HG03342 (cell line): Measurements from ENCODE around the gene NT5C2.
"Not testable (repeated sequence)": the region's sequence is repeated elsewhere in the genome, so short reads cannot be mapped to it uniquely, and the experiment has no call there.

Source experiments
- ATAC-seq: cut with Tn5 transposase; IDR thresholded peaks from one replicate; pipeline ENCODE4 v1.9.1; 2021; ENCODE audit warnings: mild to moderate bottlenecking, moderate library complexity; ENCODE audit not compliant: unreplicated experiment

NT5C2 gene

DNA sequence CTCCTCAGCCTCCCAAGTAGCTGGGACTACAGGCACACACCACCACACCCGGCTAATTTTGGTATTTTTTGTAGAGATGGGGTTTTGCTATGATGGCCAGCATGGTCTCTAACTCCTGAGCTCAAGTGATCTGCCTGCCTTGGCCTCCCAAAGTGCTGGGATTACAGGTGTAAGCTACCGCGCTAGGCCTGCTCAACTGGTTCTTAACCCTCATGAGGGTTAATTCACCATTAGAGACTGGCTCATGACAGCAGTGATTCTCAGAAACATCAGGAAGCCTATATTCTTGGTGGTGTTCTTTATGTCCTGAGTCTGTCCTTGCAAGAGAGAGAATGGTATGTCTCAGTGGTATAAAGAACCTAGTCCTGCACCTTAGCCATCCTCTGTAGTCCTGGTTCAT is 10.4 kb upstream of the NT5C2 start:
- ATAC-seq, result no peak

DNA sequence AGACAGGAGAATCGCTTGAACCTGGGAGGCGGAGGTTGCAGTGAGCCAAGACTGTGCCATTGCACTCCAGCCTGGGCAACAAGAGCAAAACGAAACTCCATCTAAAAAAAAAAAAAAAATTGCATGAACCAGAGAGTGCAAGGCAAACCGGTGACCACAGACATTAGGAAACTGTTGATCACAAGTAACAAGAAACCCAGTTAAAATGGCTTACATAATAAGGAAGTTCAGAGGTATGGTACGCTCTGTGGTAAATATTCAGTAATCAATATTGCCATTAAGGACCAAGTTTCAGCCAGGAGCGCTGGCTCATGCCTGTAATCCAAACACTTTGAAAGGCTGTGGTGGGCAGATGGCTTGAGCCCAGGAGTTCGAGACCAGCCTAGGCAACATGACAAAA is 9.2 kb upstream of the NT5C2 start:
- ATAC-seq, result no peak

DNA sequence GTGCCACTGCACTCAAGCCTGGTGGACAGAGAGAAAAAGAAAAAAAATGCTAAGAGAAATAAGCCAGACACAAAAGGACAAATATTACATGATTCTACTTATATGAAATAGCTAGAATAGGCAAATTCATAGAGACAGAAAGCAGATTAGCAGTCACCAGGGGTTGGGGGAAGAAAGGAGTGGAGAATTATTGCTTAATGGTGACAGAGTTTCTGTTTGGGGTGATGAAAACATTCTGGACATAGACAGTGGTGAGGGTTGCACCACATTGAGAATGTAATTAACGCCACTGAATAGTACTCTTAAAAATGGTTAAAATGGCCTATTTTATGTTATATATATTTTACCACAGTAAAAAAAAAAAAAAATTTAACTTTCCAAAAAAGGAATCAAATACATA is 6.4 kb upstream of the NT5C2 start:
- ATAC-seq, result no peak

DNA sequence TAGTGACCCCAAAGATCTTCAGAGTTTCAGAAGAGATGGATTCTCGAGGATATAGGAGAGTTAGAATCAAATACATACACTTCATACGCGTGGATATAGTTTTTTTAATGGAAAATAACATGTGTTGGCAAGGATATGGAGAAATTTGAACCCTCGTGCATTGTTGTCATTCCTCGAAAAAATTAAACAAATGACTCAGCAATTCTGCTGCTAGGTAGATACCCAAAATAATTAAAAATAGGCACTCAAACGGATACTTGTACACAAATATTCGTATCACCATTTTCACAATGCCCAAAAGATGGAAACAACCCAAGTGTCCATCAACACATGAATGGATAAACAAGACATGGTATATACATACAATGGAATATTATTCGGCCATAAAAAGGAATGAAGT is 5.6 kb upstream of the NT5C2 start:
- ATAC-seq, result no peak

DNA sequence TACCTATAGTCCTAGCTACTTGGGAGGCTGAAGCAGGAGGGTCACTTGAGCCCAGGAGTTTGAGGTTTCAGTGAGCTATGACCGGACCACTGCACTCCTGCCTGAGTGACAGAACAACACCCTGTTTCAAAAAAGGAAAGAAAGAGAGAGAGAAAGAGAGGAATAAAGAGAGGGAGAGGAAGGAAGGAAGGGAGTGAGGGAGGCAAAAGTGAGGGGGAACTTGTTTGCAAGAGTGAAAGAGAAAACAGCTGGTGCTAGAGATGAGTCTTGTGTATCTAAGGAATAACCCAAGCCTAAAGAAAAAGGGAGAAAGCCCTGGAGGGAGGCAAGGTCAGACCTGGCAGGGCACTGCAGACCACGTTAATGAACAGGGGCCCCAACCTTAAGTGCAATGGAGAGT is 4.8 kb upstream of the NT5C2 start:
- no peak for ATAC-seq

DNA sequence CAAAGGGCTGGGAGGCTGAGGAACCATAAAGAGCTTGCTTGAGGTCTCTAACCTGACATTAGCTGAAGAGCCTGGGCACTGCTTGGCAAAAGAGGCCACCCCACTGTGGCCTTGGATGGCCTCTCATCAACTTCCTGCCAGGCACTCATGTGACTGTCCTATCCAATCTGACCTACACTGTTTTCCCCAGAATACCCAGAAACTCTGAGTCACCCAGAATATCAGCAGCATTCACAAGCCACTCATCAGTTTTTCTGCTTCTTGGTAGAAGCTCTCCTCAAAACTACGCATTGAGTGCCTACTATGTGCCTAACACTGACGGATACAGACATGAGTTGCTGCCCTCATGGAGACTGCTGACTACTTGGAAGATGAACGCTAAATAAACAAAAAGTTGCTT is 4.1 kb upstream of the NT5C2 start:
- no peak for ATAC-seq

DNA sequence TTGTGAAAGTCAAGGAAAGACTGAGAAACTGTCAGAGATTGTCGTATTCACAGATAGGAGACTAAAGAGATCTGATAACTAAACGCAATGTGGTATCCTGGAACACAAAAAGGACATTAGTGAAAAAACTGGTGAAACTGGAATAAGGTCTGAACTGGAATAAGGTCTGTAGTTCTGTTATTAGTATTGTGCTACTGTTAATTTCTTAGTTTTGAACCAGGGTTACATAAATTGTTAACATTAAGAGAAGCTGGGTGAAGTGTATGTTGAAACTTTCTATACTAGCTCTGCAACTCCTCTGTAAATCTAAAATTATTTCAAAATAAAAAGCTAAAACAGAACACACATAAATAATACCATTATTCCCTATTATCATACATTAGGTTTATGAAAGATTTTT is 3.4 kb upstream of the NT5C2 start:
- ATAC-seq, result no peak

DNA sequence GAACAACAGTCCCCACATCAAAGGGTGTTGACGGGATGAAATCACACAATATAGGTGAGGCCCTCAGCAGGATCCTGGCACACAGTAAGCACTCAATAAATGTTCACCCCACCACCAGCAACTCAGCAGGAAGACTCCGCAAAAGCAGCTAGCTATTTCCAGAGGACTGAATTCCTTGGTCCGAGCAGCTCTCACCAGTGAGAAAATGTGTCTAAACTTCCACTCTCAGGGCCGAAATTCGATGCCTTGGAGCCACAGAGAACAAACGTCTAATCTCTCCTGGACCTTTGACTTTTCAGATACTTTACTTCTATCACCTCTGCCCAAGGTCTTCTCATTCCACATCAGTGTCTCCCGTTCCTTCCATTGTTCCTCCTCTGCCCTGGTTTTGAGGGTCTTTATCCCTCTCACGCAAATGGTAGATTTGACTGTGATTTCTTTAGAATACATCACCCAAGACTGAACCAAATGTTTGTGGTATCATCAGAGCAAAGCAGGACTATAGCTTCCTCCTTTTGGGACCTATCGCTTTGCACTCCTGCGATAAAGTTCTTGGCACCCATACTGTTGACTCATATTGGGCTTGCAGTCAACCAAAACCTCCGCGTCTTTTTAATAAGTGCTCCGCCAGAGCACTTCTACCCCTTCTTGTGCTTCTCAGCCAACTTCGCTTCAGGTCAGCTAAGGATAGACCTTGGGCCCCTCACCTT is 903 bp upstream of the NT5C2 start:
- ATAC-seq, result peak; percentile 50

DNA sequence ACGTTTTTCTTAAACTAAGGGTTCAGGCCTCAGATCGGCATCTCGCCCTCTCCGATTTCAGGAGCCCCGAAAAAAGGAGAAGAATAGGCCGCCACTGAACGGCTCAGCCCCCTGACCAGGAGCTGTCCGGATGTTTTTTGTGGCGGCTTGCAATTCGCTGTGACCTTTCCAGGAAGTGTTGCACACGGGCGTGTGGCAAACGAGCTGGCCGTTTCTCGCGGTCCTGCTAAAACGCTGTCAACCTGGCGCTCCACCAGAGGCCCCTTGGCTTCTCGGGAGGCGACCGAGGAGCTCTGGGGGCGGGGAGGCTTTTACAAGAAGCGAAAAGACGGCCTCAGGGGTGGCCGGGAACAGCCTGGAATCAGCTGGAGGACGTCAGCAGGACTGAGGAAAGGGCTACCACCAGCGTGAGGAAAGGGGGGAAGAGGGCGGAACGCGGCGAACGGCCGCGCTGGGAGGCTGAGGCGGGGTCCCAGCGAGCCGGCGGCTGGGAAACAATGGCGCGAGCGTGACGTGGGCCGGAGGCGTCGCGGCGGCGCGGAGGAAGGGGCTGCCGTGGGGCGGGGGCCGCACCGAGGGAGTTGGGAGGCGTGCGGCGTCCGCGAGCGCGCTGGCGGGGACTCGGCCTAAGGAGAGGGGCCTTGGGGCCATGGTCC is 493 bp downstream of the NT5C2 start:
- peak; percentile 54 for ATAC-seq

DNA sequence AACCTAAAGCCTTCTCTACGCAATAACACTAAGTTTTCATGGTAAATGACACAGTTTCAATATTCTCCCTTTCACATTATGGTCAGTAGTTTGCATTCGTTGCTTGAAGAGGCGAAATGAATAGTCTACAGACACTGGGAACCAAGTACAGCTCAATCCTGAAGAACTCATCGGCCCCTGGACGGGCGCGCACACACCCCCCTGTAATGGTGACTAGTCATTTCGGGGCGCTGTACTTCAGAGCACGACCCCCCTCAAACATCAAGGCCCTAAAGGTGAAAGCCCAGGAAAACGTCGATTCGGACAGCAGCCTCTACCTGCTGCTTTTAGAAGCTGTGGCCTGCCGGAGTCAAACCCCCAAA is 1.0 kb downstream of the NT5C2 start:
- ATAC-seq, result no peak

DNA sequence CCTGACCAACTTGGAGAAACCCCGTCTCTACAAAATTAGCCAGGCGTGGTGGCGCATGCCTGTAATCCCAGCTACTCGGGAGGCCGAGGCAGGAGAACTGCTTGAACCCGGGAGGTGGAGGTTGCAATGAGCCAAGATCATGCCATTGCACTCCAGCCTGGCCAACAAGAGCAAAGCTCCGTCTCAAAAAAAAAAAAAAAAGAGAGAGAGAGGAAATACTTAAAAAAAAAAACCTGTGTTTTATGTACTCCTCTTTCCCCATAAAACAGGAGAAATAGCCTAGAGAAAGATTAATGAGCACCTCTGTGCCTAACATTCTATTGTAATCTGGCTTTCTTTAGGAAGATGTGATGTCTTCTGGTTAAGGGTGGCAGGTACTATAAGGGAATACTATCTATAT is 1.9 kb downstream of the NT5C2 start:
- not testable (repeated sequence) for ATAC-seq

DNA sequence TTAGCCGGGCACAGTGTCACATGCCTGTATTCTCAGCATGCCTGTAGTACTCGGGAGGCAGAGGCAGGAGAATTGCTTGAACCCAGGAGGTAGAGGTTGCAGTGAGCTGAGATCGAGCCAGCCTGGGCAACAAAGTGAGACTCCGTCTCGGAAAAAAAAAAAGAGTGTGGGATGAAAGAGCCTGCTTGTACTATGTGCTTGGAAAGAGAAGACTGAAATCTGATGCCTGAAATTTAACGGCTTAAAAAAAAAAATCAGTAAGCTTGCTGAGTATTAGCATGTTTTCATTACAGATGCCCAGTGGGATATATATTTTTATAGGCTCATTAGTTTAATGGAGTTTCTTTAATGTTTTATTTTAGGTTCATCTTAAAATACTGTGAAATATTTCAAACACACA is 4.2 kb downstream of the NT5C2 start:
- no peak for ATAC-seq

DNA sequence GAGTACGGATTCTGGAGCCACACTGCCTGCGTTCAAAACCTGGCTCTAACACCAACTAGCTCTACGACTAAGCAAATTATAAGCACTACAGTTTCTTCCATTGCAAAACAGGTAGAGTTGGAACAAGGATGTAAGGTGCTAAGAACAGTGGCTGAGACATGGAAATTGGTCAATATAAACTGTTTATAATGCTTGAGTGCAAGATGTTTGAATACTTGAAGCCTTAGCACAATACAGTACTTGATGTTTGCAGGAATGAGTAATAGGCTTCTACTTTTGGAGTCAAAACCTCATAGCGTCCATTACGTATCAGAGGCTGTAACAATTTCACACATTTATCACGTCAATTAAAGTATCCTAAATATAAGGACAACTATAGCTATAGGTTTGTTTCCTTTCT is 6.9 kb downstream of the NT5C2 start:
- ATAC-seq, result no peak

DNA sequence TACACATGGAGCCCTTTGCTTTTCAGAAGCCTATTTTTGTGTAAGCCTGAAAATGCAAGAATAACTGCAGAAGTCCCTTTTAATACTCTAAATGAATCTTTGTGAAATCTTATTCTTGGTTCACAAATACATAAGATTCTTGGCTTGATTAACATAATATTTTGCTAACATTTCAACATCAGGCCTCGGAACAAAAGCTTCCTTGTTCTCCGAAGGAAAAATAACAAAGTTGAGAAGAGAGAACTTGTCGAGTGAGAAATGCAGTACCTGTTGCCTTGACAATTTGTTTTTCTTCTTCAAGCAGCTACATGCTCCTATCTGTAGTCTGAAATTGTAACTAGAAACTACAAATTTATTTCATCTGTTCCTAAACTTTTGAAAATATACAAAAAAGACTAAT is 8.5 kb downstream of the NT5C2 start:
- ATAC-seq, result no peak

DNA sequence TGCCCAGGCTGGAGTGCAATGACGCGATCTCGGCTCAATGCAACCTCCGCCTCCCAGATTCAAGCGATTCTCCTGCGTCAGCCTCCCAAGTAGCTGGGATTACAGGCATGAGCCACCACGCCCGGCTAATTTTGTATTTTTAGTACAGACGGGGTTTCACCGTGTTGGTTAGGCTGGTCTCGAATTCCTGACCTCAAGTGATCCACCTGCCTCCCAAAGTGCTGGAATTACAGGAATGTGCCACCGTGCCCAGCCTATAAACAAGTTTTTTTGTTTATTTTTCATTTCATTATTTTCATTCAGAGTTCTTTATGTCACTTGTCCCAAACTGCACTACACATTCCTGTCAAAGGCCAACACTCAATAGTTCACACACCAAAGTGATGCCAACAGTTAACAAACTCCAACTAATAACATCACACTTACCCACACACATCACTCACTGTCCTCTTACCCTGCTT is 9.1 kb downstream of the NT5C2 start:
- ATAC-seq, result not testable (repeated sequence)

DNA sequence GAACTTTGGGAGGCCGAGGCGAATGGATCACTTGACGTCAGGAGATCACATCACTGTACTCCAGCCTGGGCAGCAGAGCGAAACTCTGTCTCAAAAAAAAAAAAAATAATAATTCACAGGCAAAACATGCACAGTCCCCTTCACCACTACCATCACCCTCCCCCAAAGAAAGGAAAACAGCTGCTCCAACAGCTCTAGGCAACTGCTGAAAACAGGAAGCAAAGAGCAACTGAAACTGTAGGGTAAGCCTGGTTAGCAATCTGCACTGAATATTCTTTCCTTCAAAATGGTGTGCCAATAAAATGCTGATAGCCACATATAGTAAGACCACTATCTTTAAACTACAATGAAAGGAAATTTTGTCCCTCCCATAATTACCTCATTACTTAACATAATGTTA is 11.8 kb downstream of the NT5C2 start:
- peak; percentile 89 for ATAC-seq

DNA sequence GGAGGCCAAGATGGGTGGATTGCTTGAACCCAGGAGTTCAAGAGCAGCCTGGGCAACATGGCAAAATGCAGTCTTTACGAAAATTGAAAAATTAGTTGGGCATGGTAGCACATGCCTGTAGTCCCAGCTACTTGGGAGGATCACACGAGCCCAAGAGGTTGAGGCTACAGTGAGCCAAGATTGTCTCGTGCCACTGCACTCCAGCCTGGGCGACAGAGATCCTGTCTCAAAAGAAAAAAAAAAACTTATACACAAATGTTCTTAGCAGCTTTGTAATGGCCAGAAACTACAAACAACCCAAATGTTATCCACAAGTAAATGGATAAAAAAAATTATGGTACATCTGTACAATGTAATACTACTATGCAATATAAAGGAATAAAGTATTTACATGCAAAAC is 12.6 kb downstream of the NT5C2 start:
- ATAC-seq, result no peak

DNA sequence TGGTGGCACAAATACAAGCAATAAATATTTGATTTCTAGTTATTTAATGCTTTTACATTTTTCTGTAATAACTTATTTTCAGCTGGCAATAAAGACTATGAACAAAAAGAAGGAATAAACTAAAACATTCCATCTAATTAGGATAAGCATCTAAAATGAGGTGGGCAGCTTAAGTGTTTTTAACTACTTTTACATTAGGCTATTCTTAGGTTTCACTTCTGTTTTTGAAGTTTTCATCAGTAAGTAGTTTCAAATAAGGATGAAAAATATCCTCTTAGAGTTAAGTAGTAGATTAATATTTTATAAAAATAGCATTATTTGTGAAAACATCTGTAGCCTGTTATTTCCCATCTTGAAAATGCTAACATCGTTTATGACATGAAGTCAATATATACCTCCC is 15.9 kb downstream of the NT5C2 start:
- ATAC-seq, result no peak

DNA sequence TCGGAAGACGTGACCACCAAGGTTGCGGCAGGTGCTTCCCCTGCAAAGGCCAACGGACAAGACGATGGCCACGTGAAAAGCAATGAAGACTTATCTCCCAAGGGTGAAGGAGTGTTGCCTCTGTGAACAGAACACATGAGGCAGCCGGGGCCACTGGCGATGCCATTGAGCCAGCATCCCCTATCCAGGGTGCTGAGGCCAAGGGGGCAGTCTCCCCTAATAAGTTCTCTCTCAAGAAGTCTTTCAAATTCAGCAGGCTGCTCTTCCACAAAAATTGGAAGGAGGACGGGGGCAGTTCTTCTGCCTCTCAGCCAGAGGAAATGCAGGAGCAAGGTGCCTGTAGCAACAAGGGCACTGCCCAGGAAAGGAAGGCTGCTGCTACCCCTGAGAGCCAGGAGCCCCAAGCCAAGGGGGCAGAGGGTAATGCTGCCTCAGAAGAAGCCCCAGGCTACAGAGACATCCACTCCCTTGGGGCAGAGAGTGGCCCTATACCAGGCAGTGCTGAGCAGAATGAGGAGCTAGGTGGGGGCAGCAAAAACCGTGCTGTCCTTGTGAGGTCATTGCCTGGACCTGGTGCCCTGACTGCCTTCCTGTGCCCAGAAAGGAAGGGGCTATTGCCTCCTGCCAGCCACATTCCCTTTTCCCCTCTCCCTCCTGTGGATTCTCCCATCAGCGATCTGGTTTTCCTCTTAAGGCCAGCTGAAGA is 17.3 kb downstream of the NT5C2 start:
- ATAC-seq, result no peak

DNA sequence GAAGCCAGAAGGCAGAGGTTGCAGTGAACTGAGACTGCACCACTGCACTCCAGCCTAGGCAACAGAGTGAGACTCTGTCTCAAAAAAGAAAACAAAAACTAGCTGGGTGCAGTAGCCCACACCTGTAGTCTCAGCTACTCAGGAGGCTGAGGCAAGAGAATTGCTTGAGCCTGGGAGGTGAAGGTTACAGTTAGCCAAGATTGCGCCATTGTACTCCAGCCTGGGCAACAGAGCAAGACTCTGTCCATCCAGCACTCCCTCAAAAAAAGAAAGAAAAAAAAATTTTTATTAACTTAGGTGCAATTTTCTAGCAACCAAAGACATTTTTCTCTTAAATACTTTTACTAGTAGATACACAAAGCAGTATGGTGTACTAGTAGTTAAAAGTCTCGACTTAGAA is 18.7 kb downstream of the NT5C2 start:
- not testable (repeated sequence) for ATAC-seq

DNA sequence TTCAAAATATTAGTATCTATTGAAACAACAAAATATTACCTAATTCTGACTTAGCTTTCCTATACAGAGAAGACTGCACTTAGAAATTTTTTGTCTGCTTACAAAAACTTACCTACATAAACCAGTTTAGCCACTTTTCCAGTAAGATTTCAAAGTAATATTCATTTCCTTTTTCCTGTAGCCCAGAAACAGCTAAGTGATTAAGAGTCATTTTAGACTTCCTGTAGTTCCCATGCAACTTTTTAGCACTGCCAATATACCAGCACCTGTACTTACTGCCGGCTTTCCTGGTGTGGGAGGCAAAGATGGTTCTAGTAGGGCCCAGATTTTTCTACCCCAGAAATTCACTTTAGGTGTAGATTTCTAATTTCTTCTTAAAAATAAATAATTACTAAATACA is 21.8 kb downstream of the NT5C2 start:
- ATAC-seq, result no peak

DNA sequence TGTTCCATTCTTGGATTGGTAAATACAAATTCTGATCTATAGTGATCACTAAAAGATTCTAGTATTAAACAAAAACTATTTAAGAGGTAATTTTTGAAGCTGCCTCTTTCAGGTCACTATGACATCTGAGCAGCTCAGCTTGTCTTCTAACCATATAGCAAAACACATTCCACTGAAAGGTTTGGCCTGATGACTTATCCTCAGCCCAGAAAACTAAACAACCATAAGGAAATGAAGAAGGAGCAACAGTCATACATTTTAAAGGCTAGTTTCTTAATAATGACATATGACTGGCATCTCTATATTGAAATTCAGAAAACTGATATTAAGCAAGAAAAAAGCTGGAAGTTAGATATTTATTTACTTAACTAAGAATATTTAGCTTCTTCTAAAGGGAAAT is 24.6 kb downstream of the NT5C2 start:
- ATAC-seq, result no peak
